GM18951 (cell line): ENCODE results near the gene CLOCK.

Source experiments
- POLR2A ChIP-seq: IDR thresholded peaks from 4 replicates; pipeline ENCODE4 v1.6.1; 2011; ENCODE audit warnings: mild to moderate bottlenecking; ENCODE audit not compliant: insufficient read length, insufficient read depth; ENCODE audit errors: extremely low read depth
- in situ Hi-C: fragments of 300-500 bp; cut with MboI; formaldehyde crosslinking; loops from one replicate; pipeline ENCODE4 v1.12.0; 2022; ENCODE audit warnings: low sequenced_read_pairs, mixed read lengths, inconsistent platforms; ENCODE audit not compliant: unreplicated experiment

Gene CLOCK

GRCh38 chr4:55393461-55394320 lies 153.0 kb downstream of the CLOCK start:
- no peak for TF ChIP-seq POLR2A
- in situ Hi-C loops = no loop called here

- in situ Hi-C loops = no loop called here
- TF ChIP-seq POLR2A = no peak
These were observed 159.9 kb downstream of the CLOCK start for GRCh38 chr4:55386840-55387239.

- TF ChIP-seq POLR2A = no peak
- in situ Hi-C loops = no loop called here
These were observed 160.6 kb downstream of the CLOCK start for GRCh38 chr4:55386073-55386472.

DNA sequence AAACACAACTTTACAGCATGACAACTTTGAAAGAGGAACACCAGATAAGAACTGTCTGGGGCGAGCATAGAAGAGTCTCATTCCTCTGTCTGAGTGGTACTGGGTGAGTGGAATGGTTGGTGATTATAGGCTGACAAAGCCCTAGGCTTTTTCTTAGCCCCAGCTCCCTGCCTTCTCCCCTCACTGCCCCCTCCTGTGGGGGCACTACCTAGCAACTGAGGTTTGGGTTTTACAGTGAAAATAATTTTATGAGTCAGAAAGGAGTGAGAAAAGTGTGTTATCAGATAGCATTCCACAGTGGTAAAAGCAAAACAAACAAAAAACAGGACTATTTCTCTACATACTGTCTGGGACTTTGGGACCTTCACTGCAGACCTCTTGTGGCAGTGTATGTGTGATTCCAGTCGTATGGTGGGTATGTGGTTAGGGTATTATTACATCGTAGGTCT lies 161.5 kb downstream of the CLOCK start:
- no peak for TF ChIP-seq POLR2A

DNA sequence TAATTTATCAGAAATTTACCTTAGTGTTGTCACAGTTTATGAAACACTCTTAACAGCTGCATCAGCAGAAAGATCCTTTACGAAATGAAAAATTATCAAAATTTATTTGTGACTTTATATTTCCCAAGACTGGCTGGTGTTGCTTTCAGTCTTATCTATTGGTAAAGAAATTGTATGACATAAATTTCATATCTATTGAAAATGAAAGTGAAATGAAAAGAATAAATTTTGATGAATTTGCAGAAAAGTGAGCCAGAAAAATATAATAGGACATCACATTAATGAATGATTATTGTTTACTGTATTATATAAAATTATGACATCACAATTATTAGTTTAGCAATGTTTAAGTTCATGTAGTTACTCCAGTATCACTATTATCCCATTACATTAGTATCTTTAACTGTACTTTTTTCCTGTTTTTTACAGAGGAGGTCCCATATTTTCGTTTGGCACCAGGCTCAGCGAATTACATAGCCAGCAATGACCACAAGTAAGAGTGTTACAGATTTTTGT lies 164.2 kb downstream of the CLOCK start:
- TF ChIP-seq POLR2A = no peak
- in situ Hi-C loops = no loop called here

More for the DNA sequence above, 161.5 kb downstream of the CLOCK start:
- in situ Hi-C loops = no loop called here

- no peak for TF ChIP-seq POLR2A
- in situ Hi-C loops = no loop called here
These were observed 165.2 kb downstream of the CLOCK start for GRCh38 chr4:55381502-55381901.

GRCh38 chr4:55380576-55380975 lies 166.1 kb downstream of the CLOCK start:
- in situ Hi-C loops = no loop called here

DNA sequence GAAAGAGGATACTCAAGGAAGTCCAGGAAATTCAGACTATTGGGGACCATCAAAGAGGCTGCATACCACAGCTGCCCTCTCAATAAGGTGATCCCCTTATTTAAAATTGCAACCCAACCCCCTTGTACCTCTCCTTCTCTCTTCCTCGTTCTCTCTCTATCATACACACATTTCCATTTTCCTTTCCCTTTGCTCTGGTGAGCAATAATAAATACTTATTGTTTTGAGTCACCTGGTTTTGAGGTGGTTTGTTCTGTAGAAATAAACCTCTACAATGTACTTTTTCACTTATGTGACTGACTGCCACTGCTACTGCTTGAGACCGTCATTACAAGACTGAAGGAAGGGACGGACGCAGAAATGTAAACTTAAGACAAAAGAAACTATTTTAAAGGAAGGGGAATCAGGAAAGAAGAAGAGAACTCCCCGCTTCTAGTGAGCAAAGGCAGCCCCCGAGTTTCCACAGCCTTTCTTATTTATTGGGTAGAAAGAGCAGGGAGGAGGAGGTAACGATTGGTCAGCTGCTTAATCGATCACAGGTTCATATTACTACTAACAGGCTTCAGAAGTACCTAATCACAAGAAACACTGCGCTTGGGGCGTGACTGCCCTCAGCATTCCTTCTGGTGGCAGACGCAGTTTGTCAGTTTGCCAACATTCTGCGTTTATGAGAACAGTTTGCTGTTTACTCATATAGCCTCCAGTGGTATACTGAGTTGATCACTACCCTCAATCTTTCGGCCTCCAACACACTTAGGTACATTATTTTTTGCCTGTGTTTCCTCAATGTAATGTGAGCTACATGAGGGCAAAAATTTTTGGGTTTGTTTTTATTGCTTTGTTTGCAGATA lies 167.9 kb downstream of the CLOCK start:
- in situ Hi-C loops = no loop called here
- TF ChIP-seq POLR2A = no peak

More at GRCh38 chr4:55380576-55380975, 166.1 kb downstream of the CLOCK start:
- TF ChIP-seq POLR2A = no peak
